Right cardiac atrium (tissue), 5 donors: ENCODE measurements around the gene SLC39A8. TPM values are rescaled to one million over a fixed set of nuclear protein-coding genes. Genes with fewer than 3 reads are reported as not detected.

Source experiments
- ATAC-seq, 2 donors: fragments of 200-7000 bp; cut with Tn5 transposase; one replicate each; pipeline versions ENCODE4 v1.8.0 to v1.9.1; 2020; ENCODE audit warnings: moderate library complexity in 2 of 2, mild to moderate bottlenecking in 1 of 2
- DNase-seq, 3 donors: peaks; one replicate each; pipeline ENCODE4 v3.0.0-alpha.2; 2020
- H3K27ac ChIP-seq: one replicate; pipeline ENCODE4 v1.5.1; 2013; ENCODE audit warnings: mild to moderate bottlenecking, low read length, control low read depth, moderate library complexity
- H3K27me3 ChIP-seq: one replicate; pipeline ENCODE4 v1.6.1; 2013; ENCODE audit not compliant: control insufficient read depth, insufficient read depth
- H3K4me1 ChIP-seq: one replicate; pipeline ENCODE4 v1.6.1; 2013; ENCODE audit warnings: low read length; ENCODE audit not compliant: control insufficient read depth, insufficient read depth
- H3K4me3 ChIP-seq: one replicate; pipeline ENCODE4 v1.5.1; 2013; ENCODE audit warnings: low read length, control low read depth
- H3K9me3 ChIP-seq: one replicate; pipeline ENCODE4 v1.6.1; 2013; ENCODE audit warnings: low read length; ENCODE audit not compliant: control insufficient read depth
- WGBS: extraction: QIAGEN DNeasy Blood & Tissue Kit; methylation state at CpG from one replicate; pipeline ENCODE4 v1.1.7; 2013; 5-methylcytosine and 5-hydroxymethylcytosine counted together
- intact Hi-C, 4 donors: fragments of 100-400 bp; cut with DNase I; formaldehyde crosslinking; loops; one replicate each; pipeline versions ENCODE4 v1.11.0 to v1.14.0; 2022 to 2023
- polyA plus RNA-seq: library from polyadenylated mRNA; stranded (reverse); fragments of 200-250 nt; gene quantifications from one replicate; pipeline ENCODE4 v1.2.3, GENCODE V29; 2013
- total RNA-seq, 4 donors: library from RNA; stranded (reverse); fragmentation: NEBNext Ultra II Directional; extraction: Animal tissue kit (Norgen Biotek cat#: 25700); gene quantifications; one replicate each; pipeline ENCODE4 v1.2.1, GENCODE V29; 2021
- donor health status: healthy with polysubstance abuse.
- donor health status: DM: no; HTN: yes; CAD: no.
- donor health status: DM: no; HTN: no; CAD: no.
- donor health status: DM: no; HTN: yes; CAD: no; lungs with severe emphysema.
- donor health status: DM: yes; HTN: yes; CAD: no.

Gene SLC39A8
- total and polyA plus RNA-seq, 5 donors = 60.5 to 92.3 (median 79.9) TPM

DNA sequence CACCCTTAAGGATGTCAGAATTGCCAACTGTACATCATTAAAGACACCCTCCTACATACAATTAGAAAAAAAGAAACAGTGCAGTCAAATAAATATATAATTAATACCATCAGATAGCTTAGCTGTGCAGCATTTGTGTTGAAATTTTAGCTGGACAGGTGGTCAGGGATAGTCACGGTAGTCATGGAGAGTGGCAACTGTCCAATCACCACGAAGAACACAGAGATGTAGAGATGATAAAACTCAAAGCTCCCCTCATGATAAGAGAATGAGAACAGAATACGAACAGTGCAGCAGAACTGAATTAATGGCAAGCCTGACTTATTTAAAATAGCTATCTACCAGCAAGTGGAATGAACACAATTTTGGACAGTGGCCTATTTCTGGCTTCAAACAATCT lies 27.2 kb downstream of the SLC39A8 start:
- H3K4me1 ChIP-seq = peaks cover 2% of the 10 kb centered on the region
- no peak overlapping the region for H3K4me3 ChIP-seq
- ATAC-seq = no peak
- intact Hi-C loops = no loop called here
- no peaks in the 10 kb centered on the region for H3K27me3 ChIP-seq
- no peak for DNase-seq
- WGBS = 52% methylated on average over 3 of the region's 3 CpGs
- H3K27ac ChIP-seq = no peak overlapping the region
- no peaks in the 10 kb centered on the region for H3K9me3 ChIP-seq

DNA sequence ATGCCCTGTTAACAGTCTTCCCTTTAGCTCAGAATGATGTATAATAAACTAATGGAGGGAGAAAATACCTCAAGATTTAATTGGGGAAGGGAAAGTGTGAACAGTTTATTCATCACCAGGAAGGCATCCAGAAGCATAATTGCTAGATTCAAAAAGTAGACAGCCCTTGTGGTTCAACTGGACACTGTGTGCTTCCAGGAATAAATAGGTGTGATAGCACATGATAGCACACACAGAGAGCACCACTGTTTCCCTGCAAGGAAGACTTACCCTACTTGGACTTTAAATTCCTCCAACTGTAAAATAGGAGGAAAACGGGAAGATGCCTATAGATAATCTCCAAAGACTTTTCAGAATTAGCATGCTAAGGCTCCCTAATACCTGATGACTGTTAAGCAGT lies 27.8 kb downstream of the SLC39A8 start:
- H3K4me1 ChIP-seq = peaks cover 2% of the 10 kb centered on the region
- no peaks in the 10 kb centered on the region for H3K27me3 ChIP-seq
- DNase-seq = no peak
- no peaks in the 10 kb centered on the region for H3K9me3 ChIP-seq
- H3K4me3 ChIP-seq = no peak overlapping the region
- no peak overlapping the region for H3K27ac ChIP-seq
- ATAC-seq = peak; percentile 85 to 90
- intact Hi-C loops = no loop called here
- WGBS = 54% methylated on average over 1 of the region's 1 CpG

DNA sequence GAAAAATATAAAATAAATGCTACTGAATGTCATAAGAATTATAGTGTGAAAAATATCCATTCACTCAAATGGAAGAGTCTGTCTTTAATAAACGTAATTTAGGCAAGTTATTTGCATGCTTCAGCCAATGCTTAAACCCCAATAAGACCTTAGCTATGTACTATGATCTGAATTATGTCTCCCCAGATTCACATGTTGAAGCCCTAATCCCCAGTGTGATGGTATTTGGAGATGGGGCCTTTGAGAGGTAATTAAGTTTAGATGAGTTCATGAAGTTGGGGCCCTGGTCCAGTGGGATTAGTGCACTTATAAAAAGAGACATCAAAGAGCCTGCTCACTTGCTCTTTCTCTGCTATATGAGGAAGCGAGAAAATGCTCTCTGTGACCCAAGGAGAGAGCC lies 28.7 kb downstream of the SLC39A8 start:
- whole genome bisulfite sequencing = 93% methylated on average over 2 of the region's 2 CpGs
- H3K4me1 ChIP-seq = peaks cover 2% of the 10 kb centered on the region
- H3K4me3 ChIP-seq = no peak overlapping the region
- no peak overlapping the region for H3K27ac ChIP-seq
- H3K9me3 ChIP-seq = no peaks in the 10 kb centered on the region
- intact Hi-C loops = no loop called here
- no peak for ATAC-seq
- no peaks in the 10 kb centered on the region for H3K27me3 ChIP-seq
- DNase-seq = no peak

DNA sequence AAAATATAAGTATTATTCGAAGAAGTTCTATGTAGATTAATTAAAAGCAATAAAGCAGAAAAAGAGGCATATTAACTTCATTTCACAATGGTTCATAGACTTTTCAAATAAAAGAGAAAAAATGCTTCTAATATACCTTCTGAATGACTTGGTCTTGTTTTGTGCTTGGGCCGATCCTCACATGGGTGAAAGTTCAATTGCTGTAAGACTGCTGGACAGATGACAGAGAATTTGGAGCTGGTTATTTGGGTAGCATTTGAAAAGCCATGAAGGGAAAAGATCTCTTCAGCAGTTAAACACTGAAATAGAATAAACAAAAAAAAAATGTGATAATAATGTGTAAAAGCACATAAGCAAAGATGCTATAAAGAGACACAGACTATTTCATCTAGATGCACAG lies 29.8 kb downstream of the SLC39A8 start:
- no peak for DNase-seq
- Histone ChIP-seq H3K4me1 (peaks cover 2% of the 10 kb centered on the region), H3K4me3 (no peak overlapping the region), H3K27me3 (no peaks in the 10 kb centered on the region), H3K27ac (no peak overlapping the region), H3K9me3 (no peaks in the 10 kb centered on the region)
- intact Hi-C loops = no loop called here
- WGBS = 79% methylated on average over 2 of the region's 2 CpGs
- no peak for ATAC-seq

DNA sequence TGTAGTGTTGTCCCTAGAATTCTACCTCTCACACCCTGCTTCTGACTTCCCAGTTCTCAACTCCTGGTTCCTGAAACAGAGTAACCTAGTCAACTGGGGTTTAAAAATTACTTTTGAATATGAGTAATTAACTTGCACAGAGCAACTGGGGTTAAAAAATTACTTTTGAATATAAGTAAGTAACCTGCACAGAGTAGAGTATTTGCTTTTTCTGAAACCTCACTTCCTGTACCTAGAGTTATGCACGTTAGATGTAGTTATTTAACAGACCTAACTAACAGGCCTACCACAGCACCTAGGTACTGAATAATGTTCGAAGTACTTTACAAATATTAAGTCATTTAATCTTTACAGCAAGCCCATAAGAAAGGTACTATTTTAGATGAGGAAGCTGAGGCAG lies 32.9 kb downstream of the SLC39A8 start:
- intact Hi-C loops = no loop called here
- DNase-seq = no peak
- H3K27ac ChIP-seq = no peak overlapping the region
- H3K27me3 ChIP-seq = no peaks in the 10 kb centered on the region
- WGBS = 85% methylated on average over 2 of the region's 2 CpGs
- no peaks in the 10 kb centered on the region for H3K9me3 ChIP-seq
- no peak overlapping the region for H3K4me3 ChIP-seq
- H3K4me1 ChIP-seq = no peaks in the 10 kb centered on the region
- no peak for ATAC-seq

DNA sequence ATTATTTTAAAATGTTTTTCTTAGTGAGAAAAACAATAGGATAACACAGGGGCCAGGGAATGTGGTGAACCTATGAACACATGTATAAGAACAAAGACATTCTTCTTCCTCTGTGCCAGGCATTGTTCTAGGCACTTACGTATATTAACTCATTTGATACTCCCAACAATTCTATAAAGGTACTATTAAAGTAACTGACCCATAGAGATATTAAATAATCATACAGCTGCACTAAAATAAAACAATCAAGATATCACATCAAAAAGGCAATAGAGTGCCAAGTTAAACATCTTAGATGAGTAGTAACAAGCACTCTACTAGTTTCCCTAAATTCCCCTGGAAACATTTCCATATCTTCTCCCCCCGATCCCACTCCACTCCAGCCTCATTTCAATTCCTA lies 33.4 kb downstream of the SLC39A8 start:
- H3K4me1 ChIP-seq = no peaks in the 10 kb centered on the region
- DNase-seq (no peak), ATAC-seq (no peak)
- 87% methylated on average over 2 of the region's 2 CpGs for WGBS
- H3K27me3 ChIP-seq = no peaks in the 10 kb centered on the region
- H3K9me3 ChIP-seq = no peaks in the 10 kb centered on the region
- intact Hi-C loops = no loop called here
- H3K4me3 ChIP-seq = no peak overlapping the region
- H3K27ac ChIP-seq = no peak overlapping the region

DNA sequence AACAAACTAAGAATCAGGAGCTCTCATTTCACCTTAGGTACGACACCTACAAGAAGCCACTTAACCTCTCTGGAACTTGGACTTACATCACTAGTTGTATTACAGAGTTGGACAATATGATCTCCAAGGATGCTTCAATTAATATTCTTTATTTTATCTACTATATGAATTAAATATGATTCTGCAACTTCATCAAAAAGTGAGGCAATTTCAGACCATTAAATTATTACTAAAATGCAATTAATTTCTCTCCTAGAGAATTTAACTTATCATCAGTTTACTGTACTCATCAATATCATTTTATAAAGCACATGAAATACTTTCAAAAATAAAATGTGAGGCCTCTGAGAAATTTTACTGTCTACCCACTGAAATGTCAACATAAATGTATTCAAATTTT lies 33.9 kb downstream of the SLC39A8 start:
- no peaks in the 10 kb centered on the region for H3K27me3 ChIP-seq
- 97% methylated on average over 1 of the region's 1 CpG for WGBS
- intact Hi-C loops = no loop called here
- H3K4me1 ChIP-seq = no peaks in the 10 kb centered on the region
- H3K4me3 ChIP-seq = no peak overlapping the region
- no peaks in the 10 kb centered on the region for H3K9me3 ChIP-seq
- no peak for DNase-seq
- H3K27ac ChIP-seq = no peak overlapping the region
- no peak for ATAC-seq

DNA sequence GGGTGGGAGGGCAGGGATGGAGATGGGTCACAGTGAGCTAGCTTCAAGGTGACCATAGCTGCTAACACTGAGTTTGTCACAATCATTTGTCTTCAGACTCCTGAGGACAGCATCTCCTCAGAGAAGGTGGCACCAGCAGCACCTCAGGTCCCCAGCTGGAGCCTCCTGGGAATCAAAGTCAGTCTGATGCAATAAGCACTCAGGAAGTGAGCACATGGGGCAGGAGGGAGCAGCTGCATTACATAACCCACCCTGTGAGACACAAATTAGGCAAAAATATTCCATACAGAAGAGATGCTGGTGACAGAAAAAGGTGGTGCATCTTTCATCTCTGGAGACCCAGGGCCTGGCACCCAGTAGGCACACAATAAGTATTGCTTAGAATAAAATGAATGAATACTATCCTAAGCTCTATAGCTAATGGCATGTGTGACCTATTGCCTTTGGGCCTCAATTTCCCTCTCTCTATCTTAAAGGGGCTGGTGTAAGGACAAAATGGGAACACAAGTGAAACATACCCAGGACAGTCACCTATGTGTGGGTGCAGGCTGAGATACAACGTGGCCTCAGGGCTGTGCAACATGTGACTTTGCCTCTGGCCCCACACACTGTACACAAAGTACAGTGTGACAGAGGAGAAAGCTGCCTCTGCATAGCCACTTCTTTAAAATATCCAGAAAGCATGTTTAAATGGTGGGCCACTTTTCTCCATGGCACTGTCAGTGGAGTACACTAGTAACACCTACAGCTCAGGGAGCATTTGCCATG lies 37.1 kb downstream of the SLC39A8 start:
- ATAC-seq = peak; percentile 26 to 54
- WGBS = 54% methylated on average over 1 of the region's 1 CpG
- Histone ChIP-seq H3K9me3 (no peaks in the 10 kb centered on the region), H3K4me1 (no peaks in the 10 kb centered on the region), H3K4me3 (no peak overlapping the region), H3K27me3 (no peaks in the 10 kb centered on the region), H3K27ac (no peak overlapping the region)
- peak in 1 of 3 donors; percentile 7 for DNase-seq
- intact Hi-C loops = no loop called here

DNA sequence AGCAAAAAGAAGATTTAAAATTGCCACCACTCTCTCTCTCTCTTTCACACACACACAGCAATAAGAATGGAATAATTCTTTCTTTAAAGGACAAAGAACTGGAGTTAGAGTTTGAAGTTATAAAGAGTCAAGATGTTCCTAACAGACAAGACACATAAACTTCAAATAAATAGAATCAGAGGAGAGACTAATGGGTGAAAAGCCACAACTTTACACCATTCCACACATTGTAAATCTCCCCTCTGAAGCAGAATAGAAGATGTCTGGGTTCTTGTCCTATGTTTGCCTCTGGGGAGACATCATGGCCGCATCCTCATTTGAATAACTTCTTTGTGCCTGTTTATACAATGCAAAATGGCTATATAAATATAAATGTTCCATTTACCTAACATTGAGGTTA lies 39.6 kb downstream of the SLC39A8 start:
- ATAC-seq = no peak
- WGBS = 93% methylated on average over 1 of the region's 1 CpG
- Histone ChIP-seq H3K27ac (no peak overlapping the region), H3K9me3 (no peaks in the 10 kb centered on the region), H3K4me3 (no peak overlapping the region), H3K27me3 (no peaks in the 10 kb centered on the region), H3K4me1 (no peaks in the 10 kb centered on the region)
- no peak for DNase-seq
- intact Hi-C loops = no loop called here

DNA sequence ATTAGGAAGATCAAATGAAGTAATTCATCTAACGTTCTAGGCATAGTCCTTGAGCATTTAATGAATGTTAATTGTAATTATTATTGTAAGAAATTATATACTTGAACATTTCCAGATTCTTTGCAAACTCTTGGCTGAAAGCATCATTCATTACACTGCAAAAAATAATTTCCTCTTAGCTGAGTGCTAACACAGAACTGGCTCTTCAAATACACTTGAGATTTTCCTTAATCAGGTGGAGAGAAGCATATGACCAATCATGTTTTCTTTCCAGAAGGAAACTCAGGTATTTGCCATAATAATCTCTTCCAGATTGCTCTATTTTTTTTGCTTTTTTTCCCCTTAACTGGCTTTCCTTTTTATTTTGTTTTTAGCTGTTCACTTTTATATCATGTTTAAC lies 42.5 kb downstream of the SLC39A8 start:
- no peaks in the 10 kb centered on the region for H3K4me1 ChIP-seq
- H3K4me3 ChIP-seq = no peak overlapping the region
- no peak for DNase-seq
- no peaks in the 10 kb centered on the region for H3K27me3 ChIP-seq
- H3K9me3 ChIP-seq = no peaks in the 10 kb centered on the region
- 56% methylated on average over 1 of the region's 1 CpG for WGBS
- intact Hi-C loops = no loop called here
- no peak overlapping the region for H3K27ac ChIP-seq
- no peak for ATAC-seq

DNA sequence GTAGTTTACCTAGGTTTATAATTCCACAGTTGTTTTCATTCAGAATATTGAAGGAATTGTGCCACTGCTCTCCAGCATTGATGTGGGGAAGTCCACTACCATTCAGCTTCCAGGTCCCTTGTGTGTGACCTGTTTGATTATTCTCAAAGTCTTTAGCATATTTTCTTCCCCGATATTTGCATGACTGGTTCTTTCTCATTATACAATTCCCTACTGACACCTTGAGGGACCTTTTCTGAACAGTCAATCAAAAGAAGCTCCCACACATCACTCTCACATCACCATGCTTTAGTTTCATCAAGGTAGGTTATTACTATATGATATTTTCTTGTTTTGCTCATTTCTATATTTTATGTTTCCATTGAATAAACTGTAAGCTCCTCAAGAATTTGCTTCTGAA lies 44.1 kb downstream of the SLC39A8 start:
- Histone ChIP-seq H3K4me3 (no peak overlapping the region), H3K27ac (no peak overlapping the region), H3K9me3 (no peaks in the 10 kb centered on the region), H3K27me3 (no peaks in the 10 kb centered on the region), H3K4me1 (no peaks in the 10 kb centered on the region)
- intact Hi-C loops = no loop called here
- no peak for DNase-seq
- 95% methylated on average over 1 of the region's 1 CpG for WGBS
- no peak for ATAC-seq
